ENCODE measurements around the gene MIPEP.

- TF ChIP-seq, protein P1, sequence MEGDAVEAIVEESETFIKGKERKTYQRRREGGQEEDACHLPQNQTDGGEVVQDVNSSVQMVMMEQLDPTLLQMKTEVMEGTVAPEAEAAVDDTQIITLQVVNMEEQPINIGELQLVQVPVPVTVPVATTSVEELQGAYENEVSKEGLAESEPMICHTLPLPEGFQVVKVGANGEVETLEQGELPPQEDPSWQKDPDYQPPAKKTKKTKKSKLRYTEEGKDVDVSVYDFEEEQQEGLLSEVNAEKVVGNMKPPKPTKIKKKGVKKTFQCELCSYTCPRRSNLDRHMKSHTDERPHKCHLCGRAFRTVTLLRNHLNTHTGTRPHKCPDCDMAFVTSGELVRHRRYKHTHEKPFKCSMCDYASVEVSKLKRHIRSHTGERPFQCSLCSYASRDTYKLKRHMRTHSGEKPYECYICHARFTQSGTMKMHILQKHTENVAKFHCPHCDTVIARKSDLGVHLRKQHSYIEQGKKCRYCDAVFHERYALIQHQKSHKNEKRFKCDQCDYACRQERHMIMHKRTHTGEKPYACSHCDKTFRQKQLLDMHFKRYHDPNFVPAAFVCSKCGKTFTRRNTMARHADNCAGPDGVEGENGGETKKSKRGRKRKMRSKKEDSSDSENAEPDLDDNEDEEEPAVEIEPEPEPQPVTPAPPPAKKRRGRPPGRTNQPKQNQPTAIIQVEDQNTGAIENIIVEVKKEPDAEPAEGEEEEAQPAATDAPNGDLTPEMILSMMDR (IDR thresholded peaks at IDR 0.05; ENCODE audit: low read depth, low read length), result no peak
- TF ChIP-seq POLR2A (IDR thresholded peaks at IDR 0.05; ENCODE audit: extremely low read depth, insufficient read length), result no peak
- TF ChIP-seq, protein P2, sequence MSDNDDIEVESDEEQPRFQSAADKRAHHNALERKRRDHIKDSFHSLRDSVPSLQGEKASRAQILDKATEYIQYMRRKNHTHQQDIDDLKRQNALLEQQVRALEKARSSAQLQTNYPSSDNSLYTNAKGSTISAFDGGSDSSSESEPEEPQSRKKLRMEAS (IDR thresholded peaks at IDR 0.05; ENCODE audit: low read depth, low read length), result no peak
These were observed 145.7 kb downstream of the MIPEP start for GRCh38 chr13:23743278-23744076.
